ENCODE measurements around the gene ASTN2. TPM values are rescaled to one million over a fixed set of nuclear protein-coding genes. Genes with fewer than 3 reads are reported as not detected.

ASTN2 gene
- total RNA-seq, 1 experiment from 2014 or later, result 11.5 TPM

DNA sequence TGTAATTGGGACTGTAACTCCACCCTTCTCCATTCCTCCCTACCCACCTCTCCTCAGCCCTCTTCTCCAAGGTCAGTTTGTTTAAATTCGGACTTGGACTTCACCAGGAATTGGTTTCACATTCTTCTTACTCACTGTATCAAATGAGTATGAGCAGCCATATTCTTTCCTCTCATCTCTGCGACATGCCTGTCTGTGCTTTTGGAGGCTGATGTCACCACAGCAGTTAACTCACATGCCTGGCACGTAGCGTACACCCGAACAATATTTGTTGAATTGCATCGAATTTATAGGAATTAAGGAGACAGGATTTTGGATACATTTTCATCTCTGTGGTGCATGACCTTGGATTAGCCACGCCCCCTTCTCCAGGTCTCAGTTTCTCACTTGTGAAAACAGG, 291.1 kb downstream of the ASTN2 start:
- no peak for DNase-seq (ENCODE audit: extremely low read depth, low read depth)

DNA sequence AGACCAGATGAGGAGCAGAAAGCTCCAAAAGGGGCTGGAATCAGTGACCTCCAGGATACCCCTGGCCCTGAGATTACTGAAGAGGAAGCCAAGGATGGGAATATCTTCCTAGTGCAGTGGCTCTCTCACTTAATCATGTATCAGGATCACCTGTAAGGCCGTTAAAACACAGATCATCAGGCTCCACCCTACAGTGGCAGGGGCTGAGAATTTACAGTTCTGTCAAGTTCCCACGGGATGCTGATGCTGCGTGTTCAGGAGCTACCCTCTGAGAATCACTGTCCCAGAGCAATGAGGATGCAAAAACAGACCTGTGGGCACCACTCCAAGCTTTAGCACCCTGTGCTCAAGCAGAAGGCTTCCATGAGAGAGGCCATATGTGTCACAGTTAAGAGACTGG, 291.9 kb downstream of the ASTN2 start:
- no peak for DNase-seq (ENCODE audit: extremely low read depth, low read depth)

DNA sequence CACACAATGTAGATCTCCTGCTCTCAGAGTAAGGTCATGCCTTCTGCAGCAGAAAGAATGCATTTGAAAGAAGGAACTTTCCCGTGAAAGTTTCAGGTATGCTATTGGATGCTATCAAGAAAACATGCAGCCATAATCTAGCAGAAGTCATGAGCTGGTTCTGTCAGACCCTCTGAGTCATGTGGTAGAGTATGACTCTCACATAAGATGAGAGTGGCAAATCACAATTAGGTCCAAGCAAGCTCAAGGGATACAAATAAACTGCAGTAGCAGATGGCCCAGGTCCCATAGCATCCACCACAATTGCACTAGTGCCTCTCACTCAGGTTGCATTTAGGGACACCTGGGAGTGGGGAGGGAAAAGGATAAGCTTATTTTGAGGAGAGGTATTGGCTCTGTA, 292.8 kb downstream of the ASTN2 start:
- DNase-seq (ENCODE audit: extremely low read depth, low read depth), result no peak

DNA sequence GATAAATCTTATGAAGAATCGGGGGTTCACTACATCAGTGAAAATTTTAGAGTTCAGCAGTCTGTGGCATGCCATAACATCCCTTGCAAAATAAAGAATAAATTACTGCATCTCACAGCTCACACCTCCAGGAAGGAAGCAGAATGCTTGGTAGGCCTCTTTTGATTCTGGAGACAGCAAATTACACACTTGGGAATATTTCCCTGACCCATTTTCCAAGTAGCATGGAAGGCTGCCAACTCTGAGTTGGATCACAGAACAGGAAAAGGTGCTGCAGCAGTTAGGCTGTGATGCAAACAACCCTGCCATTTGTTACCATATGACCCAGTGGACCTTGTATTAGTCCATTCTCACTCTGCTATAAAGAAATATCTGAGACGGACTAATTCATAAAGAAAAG, 293.5 kb downstream of the ASTN2 start:
- no peak for DNase-seq (ENCODE audit: extremely low read depth, low read depth)

DNA sequence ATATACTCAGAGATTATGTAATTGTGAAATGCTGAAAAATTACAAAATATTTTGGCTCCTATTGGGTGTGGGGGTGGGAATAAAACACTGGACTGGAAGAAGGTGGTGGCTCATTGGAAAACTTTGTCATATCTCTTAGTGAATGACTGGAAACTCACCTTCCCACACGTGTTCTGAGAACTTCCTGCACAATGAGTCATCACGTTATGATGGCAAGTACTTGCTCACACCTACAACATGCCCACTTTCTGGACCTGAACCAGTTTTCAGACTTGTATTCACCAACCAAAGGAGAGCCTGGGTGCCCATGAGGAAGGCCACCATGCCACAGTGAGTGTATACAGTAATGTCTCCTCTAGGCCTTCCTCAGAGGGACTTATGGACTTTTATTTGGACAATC, 294.8 kb downstream of the ASTN2 start:
- DNase-seq (ENCODE audit: extremely low read depth, low read depth), result no peak

DNA sequence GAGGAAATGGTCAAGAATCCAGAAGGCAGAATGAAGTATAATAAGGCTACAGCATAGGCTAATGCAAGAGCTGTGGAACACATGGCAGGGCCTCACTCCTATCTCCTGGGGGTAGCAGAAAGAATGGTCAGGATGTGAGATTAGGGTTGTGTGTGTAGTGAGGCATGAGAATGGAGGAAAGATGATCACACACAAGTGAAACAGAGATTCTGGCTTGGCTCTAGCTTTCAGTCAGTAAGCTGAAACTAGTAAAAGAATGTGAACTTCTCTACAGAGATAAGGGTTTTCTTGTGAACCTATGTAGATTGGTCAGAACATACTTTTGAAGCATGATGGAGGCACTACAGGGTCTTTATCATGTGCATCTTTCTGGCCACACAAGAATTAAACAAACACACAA, 298.8 kb downstream of the ASTN2 start:
- DNase-seq (ENCODE audit: extremely low read depth, low read depth), result no peak

DNA sequence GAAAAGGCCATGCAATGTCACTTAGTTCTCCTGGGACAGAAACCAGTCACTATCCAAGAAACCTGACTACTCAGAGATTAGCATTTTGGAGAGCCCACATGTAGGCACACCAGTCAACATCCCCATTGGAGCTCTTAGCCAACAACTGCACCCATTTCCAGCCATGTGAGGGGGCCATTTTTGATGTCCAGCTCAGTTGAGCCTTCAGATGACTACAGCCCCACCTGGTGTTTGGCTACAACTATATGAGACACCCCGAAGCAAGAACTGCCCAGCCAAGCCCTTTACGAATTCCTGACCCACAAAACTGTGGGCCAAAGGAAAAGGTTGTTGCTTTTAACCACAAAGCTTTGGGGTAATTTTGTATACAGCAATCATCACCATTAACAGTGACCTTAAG, 300.1 kb downstream of the ASTN2 start:
- DNase-seq (ENCODE audit: extremely low read depth, low read depth), result no peak

DNA sequence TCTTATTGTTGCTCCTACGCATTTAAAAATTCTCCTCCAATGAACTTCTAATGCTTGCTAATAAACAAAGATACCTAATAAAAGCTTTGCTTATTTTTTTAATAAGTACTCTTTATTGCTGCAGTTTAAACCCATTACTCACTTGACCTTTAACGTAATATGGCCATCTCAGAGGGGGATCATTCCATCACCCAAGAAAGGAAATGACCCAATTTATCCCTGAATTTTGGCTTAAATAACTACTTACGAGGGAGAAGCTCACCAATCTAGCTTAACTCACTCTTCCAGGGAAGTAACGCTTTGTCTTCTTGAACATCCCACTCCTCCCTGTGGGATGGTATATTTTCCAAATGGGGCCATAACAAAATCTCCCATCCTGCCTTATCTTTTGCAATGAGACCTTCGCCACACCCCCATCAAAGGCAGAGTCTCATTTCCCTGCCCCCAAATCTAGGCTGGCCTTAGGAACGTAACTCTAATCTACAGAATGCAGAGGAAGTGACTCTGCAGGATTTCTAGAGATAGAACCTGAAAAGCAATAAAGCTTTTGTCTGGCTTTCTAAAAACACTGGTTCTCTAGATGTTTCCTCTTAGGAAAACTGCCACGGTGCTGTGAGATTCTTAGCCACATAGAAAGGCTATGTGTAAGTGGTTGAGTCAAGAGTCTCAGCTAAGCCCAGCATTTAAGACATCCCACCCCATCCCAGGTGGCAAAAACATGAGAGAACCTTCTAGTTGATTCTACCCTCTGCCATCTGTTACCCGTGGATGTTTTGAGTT, 310.0 kb downstream of the ASTN2 start:
- DNase-seq (ENCODE audit: extremely low read depth, low read depth), result peak; percentile 35

DNA sequence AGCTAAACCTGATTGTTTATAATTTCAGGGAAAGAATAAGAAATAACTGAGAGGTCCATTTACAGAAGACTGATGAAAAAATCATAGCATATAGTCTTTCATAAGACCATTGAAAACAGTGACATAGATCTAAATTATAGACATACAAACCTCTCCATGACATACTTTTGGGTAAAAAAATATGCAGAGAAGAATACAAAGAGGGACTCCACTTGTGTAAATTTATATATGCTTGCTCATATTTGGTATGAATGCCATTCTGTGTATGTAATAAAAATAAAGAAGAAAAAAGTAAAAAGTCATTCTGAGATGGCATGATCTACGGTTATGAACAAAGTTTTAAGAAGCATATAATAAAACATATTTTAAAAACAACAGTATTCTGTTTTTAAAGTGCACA, 310.7 kb downstream of the ASTN2 start:
- DNase-seq (ENCODE audit: extremely low read depth, low read depth), result no peak

DNA sequence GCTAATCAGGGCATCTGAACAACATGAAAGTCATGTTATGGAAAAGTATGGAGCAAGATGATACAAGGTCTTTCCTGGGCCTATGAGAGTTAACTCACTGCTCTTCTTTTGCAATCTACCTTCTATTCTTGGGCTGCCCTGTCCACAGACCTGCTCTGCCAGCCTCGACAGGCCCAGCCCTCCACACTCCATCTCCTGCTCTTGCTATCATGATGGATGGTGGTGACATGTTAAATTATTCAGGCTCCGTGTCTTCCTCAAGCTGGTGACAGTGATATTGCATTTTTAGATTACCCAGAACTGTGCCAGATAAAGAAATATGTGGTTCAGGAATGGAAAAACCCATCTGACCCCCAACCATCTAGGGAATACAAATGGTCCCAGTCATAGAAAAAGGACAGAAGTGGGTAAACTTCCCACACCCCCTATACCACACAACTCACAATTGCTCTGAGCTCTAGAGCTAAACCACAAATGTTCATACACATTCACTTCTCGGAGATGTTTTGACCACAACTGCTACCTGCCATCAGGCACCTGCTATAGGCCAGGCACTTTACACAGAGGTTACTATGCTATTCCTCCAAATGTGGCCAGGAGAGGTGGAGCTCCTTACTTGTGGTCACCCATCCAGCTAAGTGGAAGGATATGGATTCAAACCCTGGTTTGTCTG, 311.3 kb downstream of the ASTN2 start:
- no peak for DNase-seq (ENCODE audit: extremely low read depth, low read depth)

DNA sequence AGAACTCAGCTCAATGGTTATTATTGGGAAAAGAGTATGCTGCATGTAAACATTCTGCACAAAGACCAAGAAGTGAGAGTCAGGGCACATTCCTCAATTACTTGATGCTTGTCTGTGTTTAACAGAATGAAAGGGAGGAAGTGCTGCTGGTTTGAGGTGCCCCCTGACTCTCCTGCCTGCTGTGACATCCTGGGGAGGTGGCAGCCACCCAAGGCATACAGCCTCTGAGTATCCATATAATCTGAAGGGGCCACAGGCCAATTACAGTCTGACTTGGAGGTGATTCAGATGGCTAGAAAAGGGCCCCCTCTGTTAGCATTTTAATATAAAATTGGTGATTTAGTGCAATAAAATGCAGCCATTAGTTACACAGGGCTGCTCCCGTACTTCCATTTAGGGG, 313.8 kb downstream of the ASTN2 start:
- no peak for DNase-seq (ENCODE audit: extremely low read depth, low read depth)

DNA sequence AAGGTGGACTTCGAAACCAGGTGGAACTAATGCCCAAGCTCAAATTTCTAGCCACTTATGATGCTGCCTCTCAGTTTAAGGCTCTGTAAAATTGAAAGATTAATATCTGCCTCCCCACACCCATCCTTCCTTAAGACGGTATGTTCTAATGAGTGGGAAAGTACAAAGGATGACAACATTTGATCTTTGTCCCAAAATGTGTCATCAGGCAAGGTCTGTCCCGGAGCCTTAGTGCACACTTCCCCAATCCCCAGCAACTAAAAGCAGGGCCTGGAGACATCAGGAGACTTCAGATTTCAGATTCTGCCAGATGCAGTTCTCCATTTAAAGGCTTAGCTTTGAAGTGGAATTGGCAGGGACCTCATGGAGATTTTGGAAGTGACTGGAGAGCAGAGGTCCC, 316.5 kb downstream of the ASTN2 start:
- DNase-seq (ENCODE audit: extremely low read depth, low read depth), result no peak

DNA sequence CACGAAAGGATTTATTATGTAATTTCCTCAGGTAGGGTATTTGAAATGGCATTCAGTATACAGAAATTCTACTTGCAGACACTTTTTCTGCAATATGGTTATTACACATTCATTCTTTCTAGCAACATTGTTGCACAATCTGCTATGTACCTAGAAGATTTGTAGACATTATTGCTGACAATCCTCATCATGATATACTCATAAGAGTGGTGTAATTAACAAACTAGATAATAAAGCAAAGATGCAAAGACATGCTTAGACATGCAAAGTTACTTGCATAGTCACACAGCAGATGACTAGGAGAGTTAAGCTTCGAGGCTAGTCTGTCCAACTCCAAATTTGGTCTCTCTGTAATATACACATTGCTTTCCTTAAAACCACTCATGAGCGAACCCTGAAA, 317.1 kb downstream of the ASTN2 start:
- no peak for DNase-seq (ENCODE audit: extremely low read depth, low read depth)

DNA sequence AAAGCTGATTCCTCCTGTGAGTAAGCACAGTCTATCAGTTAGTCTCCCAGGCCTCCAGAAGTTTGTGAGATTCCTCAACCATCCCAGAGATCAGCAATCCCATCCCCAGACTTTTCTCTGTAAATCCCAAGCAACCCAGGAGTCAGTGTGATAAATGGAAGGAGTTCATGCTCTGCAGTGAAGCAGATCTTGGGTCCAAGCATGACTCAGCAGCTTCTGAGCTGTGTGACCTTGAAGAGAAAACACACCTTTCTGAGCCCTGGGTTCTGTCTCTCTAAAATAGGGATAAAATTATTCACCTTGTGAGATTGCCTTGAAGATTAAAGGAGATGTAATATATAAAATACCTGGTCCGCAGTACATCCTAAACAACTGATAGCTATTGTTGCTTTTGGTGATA, 318.7 kb downstream of the ASTN2 start:
- DNase-seq (ENCODE audit: extremely low read depth, low read depth), result no peak

DNA sequence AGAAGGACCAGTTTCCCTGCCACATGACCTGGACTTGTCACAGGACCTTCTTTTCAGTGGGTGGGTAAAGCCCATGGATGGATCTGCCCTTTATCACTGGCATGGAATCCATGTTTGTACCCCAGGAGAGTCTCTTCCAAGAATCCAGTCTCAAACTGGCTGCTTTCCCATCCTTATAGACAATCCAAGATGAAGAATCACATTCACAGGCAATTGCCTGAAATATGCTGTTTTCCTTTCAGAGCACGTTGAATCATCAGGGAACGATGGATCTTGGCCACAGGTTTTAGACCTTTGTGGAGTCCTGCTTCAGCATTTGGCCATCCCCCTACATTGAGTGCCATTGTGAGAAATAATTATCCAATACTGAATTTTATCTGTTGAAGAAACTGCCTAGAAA, 319.8 kb downstream of the ASTN2 start:
- no peak for DNase-seq (ENCODE audit: extremely low read depth, low read depth)

DNA sequence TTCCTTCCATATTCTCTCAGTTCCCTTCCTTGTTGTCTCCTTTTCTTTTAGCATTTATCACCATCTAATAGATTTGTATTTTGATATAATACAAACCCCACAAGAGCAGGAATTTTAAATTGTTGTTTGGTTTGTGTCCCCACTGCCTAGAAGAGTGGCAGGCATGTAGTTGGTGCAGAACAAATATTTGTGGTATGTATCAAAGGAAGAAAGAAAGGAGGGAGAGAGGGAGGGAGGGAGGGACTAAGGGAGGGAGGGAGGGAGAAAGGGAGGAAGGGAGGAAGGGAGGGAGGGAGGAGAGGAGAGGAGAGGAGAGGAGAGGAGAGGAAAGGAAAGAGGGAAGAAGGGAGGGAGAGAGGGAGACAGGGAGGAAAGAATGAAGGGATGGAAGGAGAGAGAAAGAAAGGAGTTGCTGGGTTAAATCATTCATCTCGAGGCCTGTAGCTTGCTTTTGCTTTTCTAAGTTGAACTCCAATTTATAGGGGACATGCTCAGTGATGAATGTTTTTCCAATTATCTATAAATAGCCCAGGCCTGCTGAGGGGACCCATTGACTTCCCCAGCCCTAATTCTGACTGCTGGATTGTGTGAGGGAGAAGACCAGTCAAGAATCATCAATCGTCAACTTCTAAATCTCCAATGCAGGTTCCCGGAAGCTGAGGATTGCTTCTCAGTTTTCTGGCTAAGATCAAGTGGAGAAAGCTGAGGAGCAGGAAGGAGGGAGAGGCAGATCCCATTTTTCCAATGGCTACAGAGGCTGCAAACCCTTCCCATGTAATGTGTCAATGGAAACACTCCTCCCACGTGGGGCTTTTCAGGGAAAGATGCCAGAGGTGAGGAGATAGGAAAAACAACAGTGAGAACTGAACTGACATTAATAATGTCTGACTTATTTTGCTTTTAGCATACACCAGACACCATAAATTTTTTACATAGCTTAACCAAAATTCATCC, 320.7 kb downstream of the ASTN2 start:
- DNase-seq (ENCODE audit: extremely low read depth, low read depth), result no peak

DNA sequence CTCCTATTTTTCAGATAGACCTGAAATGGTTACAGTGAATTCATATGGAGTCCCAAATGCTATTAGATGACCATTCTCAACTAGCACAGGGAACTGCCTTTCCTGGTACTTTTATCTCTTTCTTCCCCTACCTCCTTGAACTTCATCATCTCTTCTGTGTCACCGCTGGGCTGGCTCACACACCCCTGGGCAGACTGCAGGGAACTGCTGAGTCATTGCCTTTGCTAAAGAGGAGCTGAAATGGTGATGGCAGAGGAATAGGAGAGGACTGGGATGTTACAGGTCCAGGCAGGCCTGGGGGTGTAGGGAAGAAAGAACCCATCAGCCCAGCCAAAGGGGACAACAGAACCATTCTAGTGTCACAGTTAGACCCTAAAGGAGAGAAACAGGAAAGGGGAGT, 322.3 kb downstream of the ASTN2 start:
- DNase-seq (ENCODE audit: extremely low read depth, low read depth), result peak; percentile 78

DNA sequence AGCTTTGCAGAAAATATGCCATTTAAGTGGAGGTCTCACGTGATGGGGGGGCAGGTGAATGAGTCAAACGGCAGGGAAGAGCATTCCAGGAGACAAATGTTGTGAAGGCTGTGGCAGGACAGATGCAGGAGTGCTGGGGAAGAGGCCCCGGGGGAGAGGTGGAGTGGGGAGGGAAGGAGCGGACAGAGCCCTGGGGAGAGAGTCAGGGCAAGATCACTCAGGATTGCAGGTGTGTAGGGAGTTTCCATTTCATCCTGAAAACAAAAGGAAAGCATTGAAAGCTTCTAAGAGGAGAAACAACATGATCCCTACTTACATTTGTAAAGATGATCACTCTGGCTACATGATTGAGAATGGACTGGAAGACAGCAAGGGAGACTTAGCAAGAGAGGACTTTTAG, 323.3 kb downstream of the ASTN2 start:
- no peak for DNase-seq (ENCODE audit: extremely low read depth, low read depth)

DNA sequence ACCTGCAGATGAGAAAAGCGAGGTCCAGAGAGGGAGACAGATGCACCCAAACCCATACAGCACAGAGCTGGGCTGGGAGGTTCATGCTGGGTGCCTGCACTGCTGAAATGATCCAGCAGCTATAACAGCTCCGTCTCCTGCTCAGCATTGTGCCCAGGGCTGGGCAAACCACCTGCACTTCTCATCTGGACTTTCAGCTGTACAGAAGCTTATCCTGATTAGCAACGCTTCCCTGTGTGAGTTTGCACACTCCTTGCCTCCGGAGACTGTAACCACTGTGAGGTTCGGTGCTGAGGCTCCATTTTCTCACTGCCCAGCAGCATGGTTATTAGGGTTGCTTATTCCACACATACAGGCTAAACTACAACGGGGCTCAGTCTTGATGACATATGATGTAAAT, 326.1 kb downstream of the ASTN2 start:
- DNase-seq (ENCODE audit: extremely low read depth, low read depth), result no peak

DNA sequence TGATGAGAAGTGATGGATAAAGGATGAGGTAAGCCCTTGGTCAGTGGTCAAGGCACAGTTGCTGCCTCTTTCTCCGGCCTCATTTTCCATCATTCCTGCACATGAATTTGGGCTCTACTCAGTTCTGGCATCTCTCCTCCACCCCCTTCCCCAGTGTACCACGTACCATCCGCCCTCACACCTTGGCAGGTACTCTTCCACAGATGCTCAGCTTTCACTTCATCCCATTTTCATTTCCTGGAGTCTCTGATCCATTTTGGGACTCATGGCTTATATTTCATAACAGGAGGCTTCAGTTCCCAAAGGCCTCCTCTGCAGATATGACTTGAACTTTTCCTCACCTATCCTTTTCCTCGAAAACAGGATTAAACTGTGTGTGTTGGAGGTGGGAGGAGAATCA, 326.7 kb downstream of the ASTN2 start:
- no peak for DNase-seq (ENCODE audit: extremely low read depth, low read depth)

DNA sequence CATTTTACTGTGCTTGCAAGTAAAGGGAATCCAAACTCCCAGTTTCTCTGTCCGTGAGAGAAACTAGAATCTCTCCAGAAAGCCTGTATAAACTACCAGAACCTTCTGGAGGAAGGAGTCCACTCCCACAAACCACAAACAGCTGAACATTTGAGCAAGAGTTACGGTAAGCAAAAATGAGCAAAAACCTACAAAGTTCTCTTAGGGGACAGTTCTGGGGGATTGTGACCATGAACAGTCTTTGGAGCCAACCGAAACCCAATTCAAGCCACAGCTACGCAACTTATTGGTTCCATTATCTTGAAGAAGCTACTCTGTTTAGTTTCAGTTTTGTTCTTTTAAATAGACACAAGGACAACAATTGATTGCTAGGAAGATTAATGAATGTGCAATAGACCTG, 330.6 kb downstream of the ASTN2 start:
- DNase-seq (ENCODE audit: extremely low read depth, low read depth), result no peak
